Esophagus mucosa (tissue), 1 donor: ENCODE measurements around the gene EIF4G3. TPM values are rescaled to one million over a fixed set of nuclear protein-coding genes. Genes with fewer than 3 reads are reported as not detected.
"Not testable (repeated sequence)": the region's sequence is repeated elsewhere in the genome, so short reads cannot be mapped to it uniquely, and the experiment has no call there.

Source experiments
- ATAC-seq: fragments of 200-7000 bp; cut with Tn5 transposase; one replicate; pipeline ENCODE4 v1.9.1; 2020
- total RNA-seq: library from RNA; stranded (reverse); gene quantifications from one replicate; pipeline ENCODE4 v1.2.4, GENCODE V29; 2023
- donor health status: DM: yes; HTN: yes; CAD: no.

EIF4G3 gene
- total RNA-seq, 1 donor from 2014 or later = 35.7 TPM

- ATAC-seq = no peak
Measured at GRCh38 chr1:20932437-20932977, 244.2 kb downstream of the EIF4G3 start.

- no peak for ATAC-seq
Measured at GRCh38 chr1:20931930-20932436, 244.7 kb downstream of the EIF4G3 start.

GRCh38 chr1:20930427-20930826 is 246.3 kb downstream of the EIF4G3 start:
- ATAC-seq = no peak

- ATAC-seq = no peak
Measured at GRCh38 chr1:20928146-20928545, 248.6 kb downstream of the EIF4G3 start.

GRCh38 chr1:20921285-20921684 is 255.4 kb downstream of the EIF4G3 start:
- no peak for ATAC-seq

- no peak for ATAC-seq
Measured at GRCh38 chr1:20913242-20913641, 263.5 kb downstream of the EIF4G3 start.

GRCh38 chr1:20907526-20907925 is 269.2 kb downstream of the EIF4G3 start:
- not testable (repeated sequence) for ATAC-seq

GRCh38 chr1:20903437-20903836 is 273.3 kb downstream of the EIF4G3 start:
- no peak for ATAC-seq

- no peak for ATAC-seq
Measured at GRCh38 chr1:20900056-20900455, 276.6 kb downstream of the EIF4G3 start.

GRCh38 chr1:20899154-20899972 is 277.3 kb downstream of the EIF4G3 start:
- ATAC-seq = no peak

- ATAC-seq = peak; percentile 81
Measured at GRCh38 chr1:20896826-20897225, 279.9 kb downstream of the EIF4G3 start.

- ATAC-seq = no peak
Measured at GRCh38 chr1:20893931-20894330, 282.8 kb downstream of the EIF4G3 start.

GRCh38 chr1:20891091-20891490 is 285.6 kb downstream of the EIF4G3 start:
- no peak for ATAC-seq

- no peak for ATAC-seq
Measured at GRCh38 chr1:20887246-20887645, 289.5 kb downstream of the EIF4G3 start.

GRCh38 chr1:20885121-20885520 is 291.6 kb downstream of the EIF4G3 start:
- ATAC-seq = no peak

GRCh38 chr1:20884513-20884912 is 292.2 kb downstream of the EIF4G3 start:
- ATAC-seq = no peak

- no peak for ATAC-seq
Measured at GRCh38 chr1:20883766-20884165, 292.9 kb downstream of the EIF4G3 start.

- no peak for ATAC-seq
Measured at GRCh38 chr1:20882837-20883236, 293.9 kb downstream of the EIF4G3 start.

- ATAC-seq = no peak
Measured at GRCh38 chr1:20878799-20879198, 297.9 kb downstream of the EIF4G3 start.

GRCh38 chr1:20875198-20875973 is 301.3 kb downstream of the EIF4G3 start:
- no peak for ATAC-seq

GRCh38 chr1:20873311-20873710 is 303.4 kb downstream of the EIF4G3 start:
- no peak for ATAC-seq

- no peak for ATAC-seq
Measured at GRCh38 chr1:20871419-20871818, 305.3 kb downstream of the EIF4G3 start.

GRCh38 chr1:20870718-20871117 is 306.0 kb downstream of the EIF4G3 start:
- ATAC-seq = no peak
